Activated CD4-positive, CD25-positive, alpha-beta regulatory T cell treated with anti-CD3 and anti-CD28 coated beads, Interleukin-2, amount 50 U/mL, for 16 hours (primary cell): ENCODE measurements around the gene CACNA1G.

Experiments used
- DNase-seq: peaks from one replicate; pipeline ENCODE4 v3.0.0-alpha.2; 2020; ENCODE audit warnings: low read depth, low spot score

Gene CACNA1G

GRCh38 chr17:50651661-50652060 lies 91.1 kb downstream of the CACNA1G start:
- DNase-seq, result no peak

GRCh38 chr17:50653738-50654137 lies 93.2 kb downstream of the CACNA1G start:
- no peak for DNase-seq

GRCh38 chr17:50656509-50656908 lies 96.0 kb downstream of the CACNA1G start:
- no peak for DNase-seq

GRCh38 chr17:50657054-50657453 lies 96.5 kb downstream of the CACNA1G start:
- no peak for DNase-seq

- DNase-seq, result no peak
Observed at GRCh38 chr17:50657627-50658026, 97.1 kb downstream of the CACNA1G start.

- DNase-seq, result no peak
Observed at GRCh38 chr17:50658616-50659015, 98.1 kb downstream of the CACNA1G start.

GRCh38 chr17:50659179-50659578 lies 98.7 kb downstream of the CACNA1G start:
- DNase-seq, result no peak

- DNase-seq, result no peak
Observed at GRCh38 chr17:50660042-50660886, 99.7 kb downstream of the CACNA1G start.

- no peak for DNase-seq
Observed at GRCh38 chr17:50660887-50661345, 100.4 kb downstream of the CACNA1G start.

- DNase-seq, result no peak
Observed at GRCh38 chr17:50661348-50661747, 100.8 kb downstream of the CACNA1G start.

- no peak for DNase-seq
Observed at GRCh38 chr17:50661795-50662391, 101.4 kb downstream of the CACNA1G start.

GRCh38 chr17:50662632-50663225 lies 102.2 kb downstream of the CACNA1G start:
- DNase-seq, result no peak

GRCh38 chr17:50663812-50664374 lies 103.4 kb downstream of the CACNA1G start:
- DNase-seq, result no peak

- no peak for DNase-seq
Observed at GRCh38 chr17:50664788-50665458, 104.4 kb downstream of the CACNA1G start.

- no peak for DNase-seq
Observed at GRCh38 chr17:50665838-50666237, 105.3 kb downstream of the CACNA1G start.

GRCh38 chr17:50666316-50666715 lies 105.8 kb downstream of the CACNA1G start:
- no peak for DNase-seq

- DNase-seq, result no peak
Observed at GRCh38 chr17:50667259-50668024, 106.9 kb downstream of the CACNA1G start.

GRCh38 chr17:50668025-50668837 lies 107.7 kb downstream of the CACNA1G start:
- no peak for DNase-seq

- no peak for DNase-seq
Observed at GRCh38 chr17:50668838-50669581, 108.5 kb downstream of the CACNA1G start.
